Naive thymus-derived CD4-positive, alpha-beta T cell (primary cell): ENCODE measurements around the gene SMIM10L2A. TPM values are rescaled to one million over a fixed set of nuclear protein-coding genes. Genes with fewer than 3 reads are reported as not detected.
"Not testable (repeated sequence)": the region's sequence is repeated elsewhere in the genome, so short reads cannot be mapped to it uniquely, and the experiment has no call there.

Experiments
- ATAC-seq: fragments of 150-1000 bp; cut with Tn5 transposase; 2 replicates; pipeline ENCODE4 v1.10.0; 2021; ENCODE audit warnings: mild to moderate bottlenecking, moderate library complexity
- CTCF ChIA-PET: fragments of 350-600 bp; sonication (Branson Sonifier 250); formaldehyde crosslinking; loops from one replicate; lab custom pipeline; 2021; ENCODE audit warnings: antibody characterized with exemption; lab: Charles Lee
- POLR2A ChIA-PET: fragments of 350-600 bp; sonication (Branson Sonifier 250); formaldehyde crosslinking; loops from one replicate; lab custom pipeline; 2021; ENCODE audit warnings: antibody characterized with exemption, inconsistent platforms; lab: Charles Lee
- DNase-seq, 9 donors: peaks; one replicate each; pipeline versions ENCODE4 v3.0.0 to v3.0.0-alpha.2; 2020 to 2022; ENCODE audit warnings: mixed read lengths in 1 of 9
- H3K27ac ChIP-seq: one replicate; pipeline ENCODE4 v1.7.0; 2013; ENCODE audit warnings: mild to moderate bottlenecking, low read depth, low read length, moderate library complexity
- H3K27me3 ChIP-seq, 2 donors: one replicate each; pipeline ENCODE4 v1.7.0; 2013; ENCODE audit warnings: low read length in 2 of 2, mild to moderate bottlenecking in 2 of 2, moderate library complexity in 2 of 2; ENCODE audit not compliant: control insufficient read depth in 2 of 2, insufficient read depth in 2 of 2
- H3K36me3 ChIP-seq, 3 experiments: 1 replicate in 2 of 3; 2 replicates in 1 of 3; pipeline ENCODE4 v1.7.0; 2013; ENCODE audit warnings: low read length in 3 of 3, mild to moderate bottlenecking in 3 of 3, moderate library complexity in 1 of 3; ENCODE audit not compliant: insufficient read depth in 3 of 3, control insufficient read depth in 2 of 3
- H3K4me1 ChIP-seq, 2 donors: one replicate each; pipeline ENCODE4 v1.7.0; 2013; ENCODE audit warnings: low read length in 2 of 2, mild to moderate bottlenecking in 2 of 2, moderate library complexity in 1 of 2; ENCODE audit not compliant: control insufficient read depth in 2 of 2, insufficient read depth in 2 of 2
- H3K4me3 ChIP-seq: 2 replicates; pipeline ENCODE4 v1.7.0; 2013; ENCODE audit warnings: mild to moderate bottlenecking, low read length
- H3K9me3 ChIP-seq, 3 experiments: 1 replicate in 2 of 3; 2 replicates in 1 of 3; pipeline ENCODE4 v1.7.0; 2013; ENCODE audit warnings: low read length in 3 of 3; ENCODE audit not compliant: control insufficient read depth in 2 of 3
- H3K27ac Mint-ChIP-seq, 9 donors: one replicate each; pipeline ENCODE4 v1.8.0; 2020 to 2022; ENCODE audit warnings: mixed read lengths in 9 of 9, mild to moderate bottlenecking in 8 of 9, moderate library complexity in 5 of 9, inconsistent platforms in 2 of 9
- H3K27me3 Mint-ChIP-seq, 5 donors: one replicate each; pipeline ENCODE4 v1.8.0; 2021 to 2022; ENCODE audit warnings: mixed read lengths in 5 of 5, mild to moderate bottlenecking in 1 of 5
- H3K36me3 Mint-ChIP-seq, 5 donors: one replicate each; pipeline ENCODE4 v1.8.0; 2020 to 2022; ENCODE audit warnings: mixed read lengths in 5 of 5, mild to moderate bottlenecking in 3 of 5, inconsistent platforms in 1 of 5
- H3K4me1 Mint-ChIP-seq, 7 donors: one replicate each; pipeline ENCODE4 v1.8.0; 2020 to 2022; ENCODE audit warnings: mixed read lengths in 7 of 7, mild to moderate bottlenecking in 3 of 7, inconsistent platforms in 1 of 7
- H3K4me3 Mint-ChIP-seq, 10 donors: one replicate each; pipeline ENCODE4 v1.8.0; 2020 to 2022; ENCODE audit warnings: mild to moderate bottlenecking in 10 of 10, mixed read lengths in 10 of 10, moderate library complexity in 6 of 10, inconsistent platforms in 2 of 10
- H3K9me3 Mint-ChIP-seq, 11 donors: one replicate each; pipeline ENCODE4 v1.8.0; 2020 to 2022; ENCODE audit warnings: mixed read lengths in 11 of 11, mild to moderate bottlenecking in 4 of 11, inconsistent platforms in 1 of 11, moderate library complexity in 1 of 11
- intact Hi-C, 2 donors: fragments of 100-400 bp; cut with micrococcal nuclease; formaldehyde crosslinking; loops; one replicate each; pipeline ENCODE4 v1.15.1; 2023
- polyA plus RNA-seq, 2 donors: library from polyadenylated mRNA; unstranded; fragments of 300-500 nt; fragmentation: Illumina TruSeq; gene quantifications; one replicate each; pipeline ENCODE4 v1.2.3, GENCODE V29; 2021
- total RNA-seq, 6 experiments: library from RNA in 5 of 6; stranded (reverse) in 5 of 6; gene quantifications; 1 replicate in 5 of 6; 2 replicates in 1 of 6; pipeline ENCODE4 v1.2.3 and lab custom pipeline; 2021 to 2026

Gene SMIM10L2A
- total and polyA plus RNA-seq, 7 experiments from 2014 or later, result 0.19 to 5.0 (median 1.3) TPM

DNA sequence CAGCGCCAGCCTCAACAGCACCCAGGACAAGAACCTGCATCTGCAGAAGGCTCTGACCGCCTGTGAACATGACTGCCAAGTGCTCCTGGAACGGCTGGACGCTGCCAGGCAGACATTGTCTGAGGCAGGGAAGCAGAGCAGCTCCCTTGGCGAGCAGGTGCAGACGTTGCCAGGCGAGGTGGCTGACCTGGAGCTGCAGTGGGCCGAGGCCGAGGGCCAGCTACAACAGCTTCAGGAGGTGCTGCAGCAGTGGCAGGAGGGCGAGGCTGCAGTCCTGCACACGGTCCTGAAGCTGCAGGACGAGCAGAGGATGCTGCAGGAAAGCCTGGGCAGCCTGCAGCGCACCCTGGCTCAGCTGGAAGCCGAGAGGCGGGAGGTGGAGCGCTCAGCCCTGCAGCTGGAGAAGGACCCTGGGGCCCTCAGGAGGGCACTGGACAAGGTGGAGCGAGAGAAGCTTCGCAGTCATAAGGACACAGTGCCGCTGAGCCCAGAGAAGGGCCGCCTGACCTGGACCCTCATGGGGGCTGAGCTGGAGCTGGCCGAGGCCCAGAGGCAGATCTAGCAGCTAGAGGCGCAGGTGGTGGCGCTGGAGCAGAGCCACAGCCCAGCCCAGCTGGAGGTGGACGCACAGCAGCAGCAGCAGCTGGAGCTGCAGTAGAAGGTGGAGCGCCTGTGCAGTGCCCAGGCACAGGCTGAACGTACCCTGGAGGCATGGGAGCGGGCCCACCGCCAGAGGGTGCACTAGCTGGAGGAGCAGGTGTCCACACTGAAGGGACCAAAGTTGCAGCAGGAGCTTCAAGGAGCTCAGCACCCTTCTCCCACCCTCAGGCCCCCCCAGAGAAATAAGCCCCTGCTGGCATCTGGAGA is 16.4 kb downstream of the SMIM10L2A start:
- Mint-ChIP-seq H3K36me3 (no peaks in the 10 kb centered on the region), H3K27me3 (peaks cover 0 to 13% (median 0%) of the 10 kb centered on the region in 5 donors), H3K9me3 (peaks cover 0 to 3% (median 0%) of the 10 kb centered on the region in 11 donors), H3K4me3 (no peak overlapping the region), H3K4me1 (no peaks in the 10 kb centered on the region), H3K27ac (no peak overlapping the region)
- no peak for ATAC-seq
- Histone ChIP-seq H3K27ac (no peak overlapping the region), H3K4me3 (no peak overlapping the region), H3K36me3 (no peaks in the 10 kb centered on the region), H3K4me1 (no peaks in the 10 kb centered on the region), H3K27me3 (no peaks in the 10 kb centered on the region), H3K9me3 (no peaks in the 10 kb centered on the region)
- intact Hi-C loops, result no loop called here
- DNase-seq, result no peak
- ChIA-PET POLR2A (no interaction called here), CTCF (no interaction called here)

GRCh38 chrX:135438734-135439043 is 16.9 kb downstream of the SMIM10L2A start:
- CTCF ChIA-PET, result no interaction called here
- no peak for ATAC-seq
- peaks cover 0 to 3% (median 0%) of the 10 kb centered on the region in 11 donors for H3K9me3 Mint-ChIP-seq

DNA sequence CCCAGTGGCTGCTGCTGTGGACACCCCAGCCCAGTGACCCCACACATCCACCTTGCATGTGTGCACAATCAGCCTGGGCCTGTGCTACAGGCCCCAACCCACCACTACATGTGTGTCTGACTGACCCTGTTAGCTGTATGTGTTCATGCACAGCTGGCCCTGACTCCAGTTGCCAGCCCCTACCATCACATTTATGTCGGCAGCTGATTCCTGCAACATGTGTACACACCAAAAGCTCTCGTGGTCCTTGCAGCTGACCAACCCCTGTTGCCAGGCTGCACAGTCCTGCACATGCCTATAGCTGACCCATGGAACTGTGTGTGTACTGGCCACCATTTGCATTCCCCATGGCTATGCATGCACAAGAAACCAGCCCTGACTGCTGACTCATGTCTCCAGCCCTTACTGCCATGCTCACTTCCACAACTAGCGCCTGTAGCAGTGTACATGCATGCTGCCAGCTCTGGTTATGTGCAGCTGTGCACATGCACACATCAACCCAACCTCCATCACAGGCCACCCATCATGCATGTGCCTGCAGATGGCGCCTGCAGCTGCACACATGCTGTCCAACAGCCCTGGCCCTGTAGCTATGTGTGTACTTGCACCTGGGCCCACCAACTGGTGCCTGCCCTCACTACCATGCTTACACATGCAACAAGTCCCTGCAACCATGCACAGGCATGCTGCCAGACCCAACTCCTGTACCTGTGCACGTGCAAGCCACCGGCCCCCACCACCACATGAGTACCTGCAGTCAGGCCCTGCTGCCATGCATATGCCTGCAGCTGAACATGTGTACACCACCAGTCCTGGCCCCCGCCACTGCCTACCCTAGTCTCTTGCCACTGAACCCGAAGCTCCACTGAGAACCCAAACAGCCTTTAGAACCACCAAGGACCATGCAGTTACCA is 28.1 kb downstream of the SMIM10L2A start:
- CTCF ChIA-PET, result no interaction called here

More at GRCh38 chrX:135438734-135439043, 16.9 kb downstream of the SMIM10L2A start:
- Histone ChIP-seq H3K27ac (no peak overlapping the region), H3K4me1 (no peaks in the 10 kb centered on the region), H3K4me3 (no peak overlapping the region), H3K9me3 (no peaks in the 10 kb centered on the region), H3K27me3 (no peaks in the 10 kb centered on the region), H3K36me3 (no peaks in the 10 kb centered on the region)
- no peak overlapping the region for H3K27ac Mint-ChIP-seq
- DNase-seq, result no peak
- no peak overlapping the region for H3K4me3 Mint-ChIP-seq
- H3K36me3 Mint-ChIP-seq, result no peaks in the 10 kb centered on the region
- no peaks in the 10 kb centered on the region for H3K4me1 Mint-ChIP-seq
- intact Hi-C loops, result no loop called here
- POLR2A ChIA-PET, result no interaction called here
- H3K27me3 Mint-ChIP-seq, result peaks cover 0 to 13% (median 0%) of the 10 kb centered on the region in 5 donors

DNA sequence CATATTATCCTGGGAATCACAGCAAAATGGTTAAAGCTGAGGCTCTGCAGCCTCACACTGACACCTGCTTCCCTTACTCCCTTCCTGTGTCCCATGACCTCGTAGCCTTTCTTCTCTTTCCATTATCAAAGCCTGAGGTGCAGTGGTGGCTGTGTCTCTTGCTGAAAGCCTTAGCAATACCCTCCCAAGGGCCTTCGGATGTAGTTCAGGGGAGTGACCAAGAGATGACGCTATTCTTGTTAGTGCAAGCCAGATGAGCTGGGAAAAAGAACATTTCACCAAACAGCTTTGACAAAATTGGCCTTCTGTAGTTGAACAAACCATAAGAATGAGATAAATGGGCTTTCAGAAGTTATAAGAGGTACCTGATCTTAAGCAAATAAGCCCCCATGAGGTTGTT is 31.6 kb downstream of the SMIM10L2A start:
- POLR2A ChIA-PET, result no interaction called here
- Mint-ChIP-seq H3K27ac (no peak overlapping the region), H3K36me3 (peaks cover 0 to 5% (median 0%) of the 10 kb centered on the region in 5 donors), H3K4me3 (no peak overlapping the region), H3K27me3 (peaks cover 0 to 7% (median 6%) of the 10 kb centered on the region in 5 donors), H3K4me1 (peaks cover 0 to 3% (median 0%) of the 10 kb centered on the region in 7 donors), H3K9me3 (peaks cover 0 to 15% (median 0%) of the 10 kb centered on the region in 11 donors)
- Histone ChIP-seq H3K9me3 (no peaks in the 10 kb centered on the region), H3K4me3 (no peak overlapping the region), H3K36me3 (no peaks in the 10 kb centered on the region), H3K27ac (no peak overlapping the region), H3K27me3 (no peaks in the 10 kb centered on the region), H3K4me1 (no peaks in the 10 kb centered on the region)
- CTCF ChIA-PET, result no interaction called here
- no peak for DNase-seq
- intact Hi-C loops, result no loop called here
- ATAC-seq, result no peak

More for the DNA sequence above, 28.1 kb downstream of the SMIM10L2A start:
- Mint-ChIP-seq H3K9me3 (peaks cover 0 to 1% (median 0%) of the 10 kb centered on the region in 11 donors), H3K36me3 (no peaks in the 10 kb centered on the region), H3K27me3 (no peaks in the 10 kb centered on the region), H3K4me3 (no peak overlapping the region), H3K4me1 (peaks cover 0 to 3% (median 0%) of the 10 kb centered on the region in 7 donors), H3K27ac (no peak overlapping the region)
- no peaks in the 10 kb centered on the region for H3K36me3 ChIP-seq
- ATAC-seq (no peak), DNase-seq (no peak)
- intact Hi-C loops, result no loop called here
- H3K4me1 ChIP-seq, result no peaks in the 10 kb centered on the region
- H3K27ac ChIP-seq, result no peak overlapping the region
- no peaks in the 10 kb centered on the region for H3K9me3 ChIP-seq
- POLR2A ChIA-PET, result no interaction called here
- H3K4me3 ChIP-seq, result no peak overlapping the region
- H3K27me3 ChIP-seq, result no peaks in the 10 kb centered on the region

GRCh38 chrX:135454816-135455215 is 33.1 kb downstream of the SMIM10L2A start:
- H3K27me3 ChIP-seq, result no peaks in the 10 kb centered on the region
- Mint-ChIP-seq H3K27me3 (peaks cover 0 to 7% (median 6%) of the 10 kb centered on the region in 5 donors), H3K9me3 (peaks cover 0 to 16% (median 0%) of the 10 kb centered on the region in 11 donors), H3K4me3 (no peak overlapping the region), H3K4me1 (peaks cover 0 to 3% (median 0%) of the 10 kb centered on the region in 7 donors), H3K27ac (no peak overlapping the region), H3K36me3 (peaks cover 0 to 5% (median 0%) of the 10 kb centered on the region in 5 donors)
- no peaks in the 10 kb centered on the region for H3K9me3 ChIP-seq
- DNase-seq (no peak), ATAC-seq (no peak)
- intact Hi-C loops, result no loop called here
- H3K36me3 ChIP-seq, result no peaks in the 10 kb centered on the region
- ChIA-PET CTCF (no interaction called here), POLR2A (no interaction called here)
- H3K27ac ChIP-seq, result no peak overlapping the region
- no peaks in the 10 kb centered on the region for H3K4me1 ChIP-seq
- no peak overlapping the region for H3K4me3 ChIP-seq

DNA sequence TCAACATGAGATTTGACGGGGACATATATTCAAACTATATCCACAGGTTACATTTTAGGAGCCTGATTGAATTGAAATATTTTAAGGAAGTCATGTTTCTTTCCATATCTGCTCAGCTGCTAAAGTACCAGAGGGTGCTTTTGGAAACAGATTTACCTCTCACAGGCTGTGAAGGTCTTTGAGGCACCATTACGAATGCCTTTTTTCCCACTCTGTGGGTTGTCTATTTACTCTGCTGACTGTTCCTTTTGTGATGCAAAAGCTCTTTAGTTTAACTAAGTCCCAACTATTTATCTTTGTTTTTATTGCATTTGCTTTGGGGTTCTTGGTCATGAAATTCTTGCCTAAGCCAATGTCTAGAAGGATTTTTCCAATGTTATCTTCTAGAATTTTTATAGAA is 40.0 kb downstream of the SMIM10L2A start:
- H3K27me3 Mint-ChIP-seq, result peaks cover 0 to 18% (median 7%) of the 10 kb centered on the region in 5 donors

More for the DNA sequence above, 40.0 kb downstream of the SMIM10L2A start:
- H3K27ac Mint-ChIP-seq, H3K27me3 ChIP-seq, H3K4me3 ChIP-seq, H3K9me3 ChIP-seq, H3K36me3 Mint-ChIP-seq, intact Hi-C loops, DNase-seq, H3K36me3 ChIP-seq, H3K27ac ChIP-seq, POLR2A ChIA-PET, H3K4me1 ChIP-seq, ATAC-seq, H3K4me1 Mint-ChIP-seq, CTCF ChIA-PET, H3K4me3 Mint-ChIP-seq: not testable (repeated sequence)
- peaks cover 0 to 16% (median 0%) of the 10 kb centered on the region in 11 donors for H3K9me3 Mint-ChIP-seq
